Mammary epithelial cell (primary cell): ENCODE data around the gene PCDHGB5.
A peak's percentile ranks its signal among the peaks of the same experiment; 100 is the strongest.

Source experiments
- EZH2 ChIP-seq: IDR thresholded peaks from 2 replicates; pipeline ENCODE4 v1.6.1; 2012; ENCODE audit warnings: low read length, inconsistent platforms, borderline replicate concordance
- TF ChIP-seq, protein P1 (sequence below), 2 donors: IDR thresholded peaks in 1 of 2; conservative IDR thresholded peaks in 1 of 2; 2 replicates each; pipeline ENCODE4 v1.5.1; 2011 to 2012; ENCODE audit warnings: inconsistent platforms in 2 of 2, low read length in 2 of 2, mild to moderate bottlenecking in 2 of 2, control low read depth in 1 of 2, low read depth in 1 of 2; ENCODE audit not compliant: insufficient read depth in 1 of 2; ENCODE audit errors: extremely low read depth in 1 of 2

DNA sequence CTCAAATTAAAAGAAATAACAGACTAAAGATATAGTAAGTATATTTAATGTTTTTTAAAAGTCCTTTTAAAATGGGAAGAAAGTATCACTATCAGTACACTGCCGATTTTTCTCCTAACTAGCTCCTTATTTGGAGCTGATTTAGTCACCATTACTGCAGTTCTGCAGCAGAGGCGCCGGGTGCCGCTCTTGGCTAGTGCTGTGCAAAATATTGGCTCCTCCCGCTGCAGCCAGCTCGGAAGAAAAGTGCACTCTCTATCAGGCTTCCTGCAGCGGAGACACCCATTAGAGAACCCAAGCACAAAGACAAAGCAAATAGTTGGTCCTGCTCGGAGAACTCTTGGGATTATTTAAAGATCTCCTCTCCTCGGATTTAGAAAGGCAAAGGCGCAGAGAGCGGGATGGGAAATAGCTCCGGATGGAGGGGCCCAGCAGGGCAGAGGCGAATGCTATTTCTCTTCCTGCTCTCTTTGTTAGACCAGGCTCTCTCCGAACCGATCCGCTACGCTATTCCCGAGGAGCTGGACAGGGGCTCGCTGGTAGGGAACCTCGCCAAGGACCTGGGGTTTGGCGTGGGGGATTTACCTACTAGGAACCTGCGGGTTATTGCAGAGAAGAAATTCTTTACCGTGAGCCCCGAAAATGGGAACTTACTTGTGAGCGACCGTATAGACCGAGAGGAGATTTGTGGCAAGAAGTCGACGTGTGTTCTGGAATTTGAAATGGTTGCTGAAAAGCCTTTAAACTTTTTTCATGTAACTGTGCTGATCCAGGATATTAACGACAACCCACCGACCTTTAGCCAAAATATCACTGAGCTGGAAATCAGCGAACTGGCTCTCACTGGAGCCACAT, 27.5 kb upstream of the PCDHGB5 start, which contains the start of gene PCDHGB3:
- TF ChIP-seq, protein P1, sequence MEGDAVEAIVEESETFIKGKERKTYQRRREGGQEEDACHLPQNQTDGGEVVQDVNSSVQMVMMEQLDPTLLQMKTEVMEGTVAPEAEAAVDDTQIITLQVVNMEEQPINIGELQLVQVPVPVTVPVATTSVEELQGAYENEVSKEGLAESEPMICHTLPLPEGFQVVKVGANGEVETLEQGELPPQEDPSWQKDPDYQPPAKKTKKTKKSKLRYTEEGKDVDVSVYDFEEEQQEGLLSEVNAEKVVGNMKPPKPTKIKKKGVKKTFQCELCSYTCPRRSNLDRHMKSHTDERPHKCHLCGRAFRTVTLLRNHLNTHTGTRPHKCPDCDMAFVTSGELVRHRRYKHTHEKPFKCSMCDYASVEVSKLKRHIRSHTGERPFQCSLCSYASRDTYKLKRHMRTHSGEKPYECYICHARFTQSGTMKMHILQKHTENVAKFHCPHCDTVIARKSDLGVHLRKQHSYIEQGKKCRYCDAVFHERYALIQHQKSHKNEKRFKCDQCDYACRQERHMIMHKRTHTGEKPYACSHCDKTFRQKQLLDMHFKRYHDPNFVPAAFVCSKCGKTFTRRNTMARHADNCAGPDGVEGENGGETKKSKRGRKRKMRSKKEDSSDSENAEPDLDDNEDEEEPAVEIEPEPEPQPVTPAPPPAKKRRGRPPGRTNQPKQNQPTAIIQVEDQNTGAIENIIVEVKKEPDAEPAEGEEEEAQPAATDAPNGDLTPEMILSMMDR (conservative IDR thresholded peaks at IDR 0.05 in 1 of 2, IDR thresholded peaks at IDR 0.05 in 1 of 2; ENCODE audit: extremely low read depth in 1 of 2, insufficient read depth in 1 of 2, low read depth in 1 of 2, low read length in 2 of 2) = peak; percentile 28 to 40
- no peak for TF ChIP-seq EZH2
